H9 (cell line): ENCODE data around the gene CABLES2. TPM values are rescaled to one million over a fixed set of nuclear protein-coding genes. Genes with fewer than 3 reads are reported as not detected.
A peak's percentile ranks its signal among the peaks of the same experiment; 100 is the strongest.

ENCODE experiments used
- DNase-seq: peaks from one replicate; pipeline ENCODE4 v3.0.0-alpha.2; 2017
- H2AFZ ChIP-seq: one replicate; pipeline ENCODE4 v1.6.1; 2013; ENCODE audit warnings: mild to moderate bottlenecking, low read length, control low read depth, moderate library complexity
- H2AK5ac ChIP-seq: 2 replicates; pipeline ENCODE4 v1.6.1; 2013; ENCODE audit warnings: low read length, control low read depth, mixed read lengths; ENCODE audit not compliant: insufficient read length
- H2BK120ac ChIP-seq: one replicate; pipeline ENCODE4 v1.6.1; 2013; ENCODE audit warnings: low read depth, mild to moderate bottlenecking, low read length, control low read depth, inconsistent platforms; ENCODE audit not compliant: poor library complexity, severe bottlenecking
- H2BK12ac ChIP-seq: 2 replicates; pipeline ENCODE4 v1.6.1; 2013; ENCODE audit warnings: low read length, control low read depth, mixed read lengths, low read depth; ENCODE audit not compliant: insufficient read length
- H2BK15ac ChIP-seq: 2 replicates; pipeline ENCODE4 v1.6.1; 2013; ENCODE audit warnings: low read depth, low read length, control low read depth
- H2BK20ac ChIP-seq: one replicate; pipeline ENCODE4 v1.6.1; 2013; ENCODE audit warnings: low read depth, mild to moderate bottlenecking, low read length, control low read depth, inconsistent platforms; ENCODE audit not compliant: poor library complexity, severe bottlenecking
- H2BK5ac ChIP-seq: 2 replicates; pipeline ENCODE4 v1.6.1; 2013; ENCODE audit warnings: low read length, control low read depth, mixed read lengths; ENCODE audit not compliant: insufficient read length
- H3K14ac ChIP-seq: 2 replicates; pipeline ENCODE4 v1.6.1; 2013; ENCODE audit warnings: low read length, control low read depth; ENCODE audit not compliant: insufficient read depth
- H3K18ac ChIP-seq: 2 replicates; pipeline ENCODE4 v1.6.1; 2013; ENCODE audit warnings: low read depth, mild to moderate bottlenecking, mixed read lengths, low read length, control low read depth; ENCODE audit not compliant: insufficient read length
- H3K23ac ChIP-seq: 2 replicates; pipeline ENCODE4 v1.6.1; 2013; ENCODE audit warnings: low read length, control low read depth, mixed read lengths, low read depth; ENCODE audit not compliant: insufficient read length
- H3K23me2 ChIP-seq: 2 replicates; pipeline ENCODE4 v1.6.1; 2013; ENCODE audit warnings: low read depth, mild to moderate bottlenecking, mixed read lengths, low read length, control low read depth; ENCODE audit not compliant: insufficient read length, poor library complexity, severe bottlenecking
- H3K27ac ChIP-seq: 2 replicates; pipeline ENCODE4 v1.5.1; 2013; ENCODE audit warnings: low read length, control low read depth, mixed read lengths, low read depth; ENCODE audit not compliant: insufficient read length
- H3K27me3 ChIP-seq: 2 replicates; pipeline ENCODE4 v1.6.1; 2013; ENCODE audit warnings: low read length, control low read depth, inconsistent platforms; ENCODE audit not compliant: insufficient read depth
- H3K4ac ChIP-seq: 2 replicates; pipeline ENCODE4 v1.6.1; 2013; ENCODE audit warnings: low read depth, mild to moderate bottlenecking, control low read depth, inconsistent platforms, low read length, moderate library complexity
- H3K4me1 ChIP-seq: 2 replicates; pipeline ENCODE4 v1.6.1; 2013; ENCODE audit warnings: low read length, control low read depth, inconsistent platforms; ENCODE audit not compliant: insufficient read depth
- H3K4me2 ChIP-seq: 2 replicates; pipeline ENCODE4 v1.6.1; 2013; ENCODE audit warnings: low read length, control low read depth, mixed read lengths; ENCODE audit not compliant: insufficient read length, insufficient read depth
- H3K56ac ChIP-seq: 2 replicates; pipeline ENCODE4 v1.6.1; 2013; ENCODE audit warnings: low read depth, mild to moderate bottlenecking, mixed read lengths, low read length, control low read depth; ENCODE audit not compliant: insufficient read length
- H3K79me1 ChIP-seq: 2 replicates; pipeline ENCODE4 v1.6.1; 2013; ENCODE audit warnings: low read depth, mild to moderate bottlenecking, moderate library complexity, low read length, control low read depth, inconsistent platforms; ENCODE audit not compliant: insufficient read depth, poor library complexity, severe bottlenecking
- H3K79me2 ChIP-seq: 2 replicates; pipeline ENCODE4 v1.6.1; 2013; ENCODE audit warnings: low read length, control low read depth, inconsistent platforms; ENCODE audit not compliant: insufficient read depth
- H3K9ac ChIP-seq: 2 replicates; pipeline ENCODE4 v1.6.1; 2013; ENCODE audit warnings: low read length, control low read depth, mixed read lengths; ENCODE audit not compliant: insufficient read length; ENCODE audit errors: extremely low read depth
- H3K9me3 ChIP-seq: one replicate; pipeline ENCODE4 v1.6.1; 2013; ENCODE audit warnings: low read depth, low read length, inconsistent platforms; ENCODE audit not compliant: control insufficient read depth
- H3T11ph ChIP-seq: one replicate; pipeline ENCODE4 v1.6.1; 2013; ENCODE audit warnings: mild to moderate bottlenecking, low read length, control low read depth, inconsistent platforms
- H4K20me1 ChIP-seq: one replicate; pipeline ENCODE4 v1.6.1; 2013; ENCODE audit not compliant: control insufficient read depth, insufficient read length, insufficient read depth
- H4K5ac ChIP-seq: 2 replicates; pipeline ENCODE4 v1.6.1; 2013; ENCODE audit warnings: low read depth, mild to moderate bottlenecking, mixed read lengths, low read length, control low read depth; ENCODE audit not compliant: insufficient read length
- H4K8ac ChIP-seq: replicated peaks from 2 replicates; pipeline ENCODE4 v1.6.1; 2013; ENCODE audit warnings: low read length, control low read depth, mixed read lengths, low read depth; ENCODE audit not compliant: insufficient read length
- H4K91ac ChIP-seq: 2 replicates; pipeline ENCODE4 v1.6.1; 2013; ENCODE audit warnings: low read depth, mild to moderate bottlenecking, moderate library complexity, mixed read lengths, low read length, control low read depth; ENCODE audit not compliant: insufficient read length
- H3K27ac Mint-ChIP-seq, 3 experiments: 2 replicates in 2 of 3; 3 replicates in 1 of 3; pipeline ENCODE4 v1.8.0; 2020 to 2021; ENCODE audit warnings: mixed read lengths in 3 of 3, mild to moderate bottlenecking in 1 of 3, moderate library complexity in 1 of 3
- H3K27me3 Mint-ChIP-seq: 2 replicates; pipeline ENCODE4 v1.8.0; 2021; ENCODE audit warnings: low read depth, mild to moderate bottlenecking, moderate library complexity, mixed read lengths
- H3K36me3 Mint-ChIP-seq, 3 experiments: 2 replicates in 2 of 3; 3 replicates in 1 of 3; pipeline ENCODE4 v1.8.0; 2020 to 2021; ENCODE audit warnings: low read depth in 3 of 3, mixed read lengths in 3 of 3; ENCODE audit not compliant: insufficient read depth in 1 of 3
- H3K4me1 Mint-ChIP-seq, 2 experiments: 2 replicates each; pipeline ENCODE4 v1.8.0; 2020; ENCODE audit warnings: mixed read lengths in 2 of 2
- H3K4me3 Mint-ChIP-seq, 2 experiments: 2 replicates in 1 of 2; 3 replicates in 1 of 2; pipeline ENCODE4 v1.8.0; 2020 to 2021; ENCODE audit warnings: mild to moderate bottlenecking in 2 of 2, mixed read lengths in 2 of 2, moderate library complexity in 1 of 2
- H3K9me3 Mint-ChIP-seq, 2 experiments: 2 replicates in 1 of 2; 3 replicates in 1 of 2; pipeline ENCODE4 v1.8.0; 2020; ENCODE audit warnings: mild to moderate bottlenecking in 2 of 2, mixed read lengths in 2 of 2, moderate library complexity in 1 of 2
- WGBS: extraction: QIAGEN DNeasy Blood & Tissue Kit; methylation state at CpG from one replicate; pipeline ENCODE4 v1.1.7; 2013; ENCODE audit warnings: missing lambda C conversion rate, low lambda C conversion rate, mixed read lengths; ENCODE audit not compliant: insufficient read length; ENCODE audit errors: extremely low coverage; 5-methylcytosine and 5-hydroxymethylcytosine counted together
- total RNA-seq: library from RNA; stranded (reverse); gene quantifications from 2 replicates; pipeline ENCODE4 v1.2.1, GENCODE V29; 2021
- TF ChIP-seq, protein P1 (sequence below): fragments of 200-600 bp; sonication (generic); conservative IDR thresholded peaks from 3 replicates; pipeline ENCODE4 v1.8.0; 2021; ENCODE audit warnings: antibody characterized with exemption, mild to moderate bottlenecking

The CABLES2 gene
- total RNA-seq, 1 experiment from 2014 or later, result 10.8 TPM

DNA sequence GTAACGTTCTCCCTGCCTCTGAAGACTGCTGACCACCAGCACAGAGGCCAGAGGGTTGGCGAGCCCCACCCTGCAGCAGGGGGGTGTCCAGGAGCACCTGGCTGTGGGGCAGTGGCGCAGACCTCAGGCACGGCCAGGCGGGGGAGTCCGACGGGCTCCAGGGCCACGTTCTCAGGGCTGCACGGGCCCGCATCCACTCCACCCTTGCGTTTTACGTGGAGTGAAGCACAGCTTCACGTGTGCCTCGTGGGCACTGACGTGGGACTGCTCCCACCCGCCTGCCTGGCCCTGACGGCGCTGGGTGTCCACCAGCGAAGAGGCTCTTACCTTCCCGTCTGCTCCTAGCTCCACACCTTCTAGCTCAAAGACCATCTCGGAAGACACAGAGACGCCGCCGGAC, 13.3 kb downstream of the CABLES2 start:
- peaks cover 2% of the 10 kb centered on the region; the same call in 1 of the 2 replicates for H3K27me3 Mint-ChIP-seq
- H3K4me1 Mint-ChIP-seq, result peaks cover 0 to 3% of the 10 kb centered on the region in 2 experiments; a peak in 1 of 4 replicates
- Histone ChIP-seq H4K20me1 (peaks cover 8% of the 10 kb centered on the region), H2BK5ac (no peak overlapping the region), H3K79me2 (no peaks in the 10 kb centered on the region), H3K9me3 (no peaks in the 10 kb centered on the region), H3K4me1 (no peaks in the 10 kb centered on the region), H3K9ac (no peak overlapping the region), H3K18ac (no peak overlapping the region), H3K56ac (no peak overlapping the region), H4K5ac (no peak overlapping the region), H3K23me2 (peaks cover 2% of the 10 kb centered on the region), H3K27ac (no peak overlapping the region), H3K4ac (no peak overlapping the region), H3K14ac (no peak overlapping the region), H3T11ph (no peak overlapping the region), H3K23ac (no peak overlapping the region), H2BK12ac (no peak overlapping the region), H2BK20ac (no peak overlapping the region), H2BK120ac (no peak overlapping the region), H3K4me2 (no peak overlapping the region), H2AK5ac (no peak overlapping the region), H4K91ac (no peak overlapping the region), H4K8ac (no peak overlapping the region), H2AFZ (no peak overlapping the region), H3K27me3 (no peaks in the 10 kb centered on the region), H3K79me1 (no peaks in the 10 kb centered on the region), H2BK15ac (no peak overlapping the region)
- DNase-seq, result no peak
- peaks cover 17 to 31% (median 19%) of the 10 kb centered on the region in 3 experiments; a peak in 6 of 7 replicates for H3K36me3 Mint-ChIP-seq
- WGBS, result no CpG with 5 or more reads among the region's 24 CpGs
- peak overlapping the region in 1 of 3 experiments; percentile 44; a peak in 1 of 7 replicates for H3K27ac Mint-ChIP-seq
- H3K9me3 Mint-ChIP-seq, result peaks cover 3 to 6% of the 10 kb centered on the region in 2 experiments; a peak in 3 of 5 replicates
- H3K4me3 Mint-ChIP-seq, result no peak overlapping the region
- TF ChIP-seq, protein P1, sequence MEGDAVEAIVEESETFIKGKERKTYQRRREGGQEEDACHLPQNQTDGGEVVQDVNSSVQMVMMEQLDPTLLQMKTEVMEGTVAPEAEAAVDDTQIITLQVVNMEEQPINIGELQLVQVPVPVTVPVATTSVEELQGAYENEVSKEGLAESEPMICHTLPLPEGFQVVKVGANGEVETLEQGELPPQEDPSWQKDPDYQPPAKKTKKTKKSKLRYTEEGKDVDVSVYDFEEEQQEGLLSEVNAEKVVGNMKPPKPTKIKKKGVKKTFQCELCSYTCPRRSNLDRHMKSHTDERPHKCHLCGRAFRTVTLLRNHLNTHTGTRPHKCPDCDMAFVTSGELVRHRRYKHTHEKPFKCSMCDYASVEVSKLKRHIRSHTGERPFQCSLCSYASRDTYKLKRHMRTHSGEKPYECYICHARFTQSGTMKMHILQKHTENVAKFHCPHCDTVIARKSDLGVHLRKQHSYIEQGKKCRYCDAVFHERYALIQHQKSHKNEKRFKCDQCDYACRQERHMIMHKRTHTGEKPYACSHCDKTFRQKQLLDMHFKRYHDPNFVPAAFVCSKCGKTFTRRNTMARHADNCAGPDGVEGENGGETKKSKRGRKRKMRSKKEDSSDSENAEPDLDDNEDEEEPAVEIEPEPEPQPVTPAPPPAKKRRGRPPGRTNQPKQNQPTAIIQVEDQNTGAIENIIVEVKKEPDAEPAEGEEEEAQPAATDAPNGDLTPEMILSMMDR, result no peak
